Measurements from ENCODE around the gene PIGV.

DNA sequence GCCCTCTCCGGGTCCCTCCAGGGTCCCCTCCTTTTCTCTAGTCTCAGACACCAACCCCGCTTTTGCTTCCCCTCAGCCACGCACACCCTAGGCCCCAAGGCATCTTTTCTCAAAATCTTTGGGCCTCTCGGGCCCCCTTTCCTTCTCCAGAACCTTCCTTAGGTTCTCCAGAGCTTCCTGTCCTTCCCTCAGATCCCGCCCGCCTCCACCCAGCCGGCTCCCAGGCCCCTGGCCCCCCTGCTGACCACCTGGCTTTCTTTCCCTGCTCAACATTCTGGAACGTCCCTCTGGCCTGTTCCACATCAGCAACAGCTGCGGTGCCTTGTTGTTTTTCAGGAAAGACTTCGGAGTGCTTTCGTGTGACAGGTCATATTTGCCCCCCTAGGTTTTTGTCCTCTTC lies 39.9 kb downstream of the PIGV start:
- TF ChIP-seq, protein P1, sequence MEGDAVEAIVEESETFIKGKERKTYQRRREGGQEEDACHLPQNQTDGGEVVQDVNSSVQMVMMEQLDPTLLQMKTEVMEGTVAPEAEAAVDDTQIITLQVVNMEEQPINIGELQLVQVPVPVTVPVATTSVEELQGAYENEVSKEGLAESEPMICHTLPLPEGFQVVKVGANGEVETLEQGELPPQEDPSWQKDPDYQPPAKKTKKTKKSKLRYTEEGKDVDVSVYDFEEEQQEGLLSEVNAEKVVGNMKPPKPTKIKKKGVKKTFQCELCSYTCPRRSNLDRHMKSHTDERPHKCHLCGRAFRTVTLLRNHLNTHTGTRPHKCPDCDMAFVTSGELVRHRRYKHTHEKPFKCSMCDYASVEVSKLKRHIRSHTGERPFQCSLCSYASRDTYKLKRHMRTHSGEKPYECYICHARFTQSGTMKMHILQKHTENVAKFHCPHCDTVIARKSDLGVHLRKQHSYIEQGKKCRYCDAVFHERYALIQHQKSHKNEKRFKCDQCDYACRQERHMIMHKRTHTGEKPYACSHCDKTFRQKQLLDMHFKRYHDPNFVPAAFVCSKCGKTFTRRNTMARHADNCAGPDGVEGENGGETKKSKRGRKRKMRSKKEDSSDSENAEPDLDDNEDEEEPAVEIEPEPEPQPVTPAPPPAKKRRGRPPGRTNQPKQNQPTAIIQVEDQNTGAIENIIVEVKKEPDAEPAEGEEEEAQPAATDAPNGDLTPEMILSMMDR (tag by site-specific recombination; IDR thresholded peaks at IDR 0.05), result no peak
- TF ChIP-seq, protein P2, sequence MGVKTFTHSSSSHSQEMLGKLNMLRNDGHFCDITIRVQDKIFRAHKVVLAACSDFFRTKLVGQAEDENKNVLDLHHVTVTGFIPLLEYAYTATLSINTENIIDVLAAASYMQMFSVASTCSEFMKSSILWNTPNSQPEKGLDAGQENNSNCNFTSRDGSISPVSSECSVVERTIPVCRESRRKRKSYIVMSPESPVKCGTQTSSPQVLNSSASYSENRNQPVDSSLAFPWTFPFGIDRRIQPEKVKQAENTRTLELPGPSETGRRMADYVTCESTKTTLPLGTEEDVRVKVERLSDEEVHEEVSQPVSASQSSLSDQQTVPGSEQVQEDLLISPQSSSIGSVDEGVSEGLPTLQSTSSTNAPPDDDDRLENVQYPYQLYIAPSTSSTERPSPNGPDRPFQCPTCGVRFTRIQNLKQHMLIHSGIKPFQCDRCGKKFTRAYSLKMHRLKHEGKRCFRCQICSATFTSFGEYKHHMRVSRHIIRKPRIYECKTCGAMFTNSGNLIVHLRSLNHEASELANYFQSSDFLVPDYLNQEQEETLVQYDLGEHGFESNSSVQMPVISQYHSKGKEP (tag by site-specific recombination; IDR thresholded peaks at IDR 0.05), result no peak
- TF ChIP-seq ZEB2 (tag by site-specific recombination; IDR thresholded peaks at IDR 0.05) (no peak), ZNF121 (tag by site-specific recombination; IDR thresholded peaks at IDR 0.05) (no peak)
